ENCODE results near the gene ADAMTSL5. TPM values are rescaled to one million over a fixed set of nuclear protein-coding genes. Genes with fewer than 3 reads are reported as not detected.

ADAMTSL5 gene
- total and polyA plus RNA-seq, 2 of the 8 experiments (the other 6 are each of a cell fraction or from before 2014, with no cell fraction given): 0.82 to 0.99 TPM

GRCh38 chr19:1468274-1468820, 44.5 kb downstream of the ADAMTSL5 start (continued):
- TF ChIP-seq EZH2 (IDR thresholded peaks at IDR 0.05; ENCODE audit: low read depth, low read length, severe bottlenecking): peak; percentile 89
- no peak for TF ChIP-seq TAF1 (IDR thresholded peaks at IDR 0.05; ENCODE audit: low read depth, low read length)
